ENCODE results near the gene XRCC5.

DNA sequence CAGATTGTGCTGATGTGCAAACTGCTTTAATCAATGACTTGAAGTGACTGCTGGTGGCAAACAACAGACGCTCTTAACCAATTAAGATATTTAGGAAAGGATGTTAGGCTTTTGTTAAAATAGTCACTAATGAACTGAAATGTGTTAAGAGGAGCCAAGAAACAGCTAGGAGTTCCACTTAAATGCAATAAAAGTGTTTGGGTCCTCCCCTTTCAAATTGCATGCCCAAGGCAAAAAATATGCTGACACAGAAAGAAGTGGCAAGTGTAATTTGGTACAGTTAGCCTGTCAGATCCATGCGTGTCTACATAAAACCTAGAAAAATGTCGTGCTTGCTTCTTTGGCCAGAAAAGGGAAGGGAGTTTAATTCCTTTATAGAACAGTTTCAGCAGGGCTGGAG lies 61.9 kb downstream of the XRCC5 start:
- TF ChIP-seq, protein P1, sequence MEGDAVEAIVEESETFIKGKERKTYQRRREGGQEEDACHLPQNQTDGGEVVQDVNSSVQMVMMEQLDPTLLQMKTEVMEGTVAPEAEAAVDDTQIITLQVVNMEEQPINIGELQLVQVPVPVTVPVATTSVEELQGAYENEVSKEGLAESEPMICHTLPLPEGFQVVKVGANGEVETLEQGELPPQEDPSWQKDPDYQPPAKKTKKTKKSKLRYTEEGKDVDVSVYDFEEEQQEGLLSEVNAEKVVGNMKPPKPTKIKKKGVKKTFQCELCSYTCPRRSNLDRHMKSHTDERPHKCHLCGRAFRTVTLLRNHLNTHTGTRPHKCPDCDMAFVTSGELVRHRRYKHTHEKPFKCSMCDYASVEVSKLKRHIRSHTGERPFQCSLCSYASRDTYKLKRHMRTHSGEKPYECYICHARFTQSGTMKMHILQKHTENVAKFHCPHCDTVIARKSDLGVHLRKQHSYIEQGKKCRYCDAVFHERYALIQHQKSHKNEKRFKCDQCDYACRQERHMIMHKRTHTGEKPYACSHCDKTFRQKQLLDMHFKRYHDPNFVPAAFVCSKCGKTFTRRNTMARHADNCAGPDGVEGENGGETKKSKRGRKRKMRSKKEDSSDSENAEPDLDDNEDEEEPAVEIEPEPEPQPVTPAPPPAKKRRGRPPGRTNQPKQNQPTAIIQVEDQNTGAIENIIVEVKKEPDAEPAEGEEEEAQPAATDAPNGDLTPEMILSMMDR (IDR thresholded peaks at IDR 0.05), result no peak
- TF ChIP-seq EZH2 (IDR thresholded peaks at IDR 0.05; ENCODE audit: borderline replicate concordance, insufficient read depth, low read depth, low read length, poor library complexity, severe bottlenecking), result no peak
